Epithelial cell of prostate (primary cell): Measurements from ENCODE around the gene HDAC7.

Experiments used
- DNase-seq: peaks from one replicate; pipeline ENCODE4 v3.0.0-alpha.2; 2011; ENCODE audit warnings: low read depth, low spot score
- H3K27ac ChIP-seq: fragments of 450-650 bp; 2 replicates; pipeline ENCODE4 v1.5.1; 2017; ENCODE audit warnings: mild to moderate bottlenecking

The HDAC7 gene

DNA sequence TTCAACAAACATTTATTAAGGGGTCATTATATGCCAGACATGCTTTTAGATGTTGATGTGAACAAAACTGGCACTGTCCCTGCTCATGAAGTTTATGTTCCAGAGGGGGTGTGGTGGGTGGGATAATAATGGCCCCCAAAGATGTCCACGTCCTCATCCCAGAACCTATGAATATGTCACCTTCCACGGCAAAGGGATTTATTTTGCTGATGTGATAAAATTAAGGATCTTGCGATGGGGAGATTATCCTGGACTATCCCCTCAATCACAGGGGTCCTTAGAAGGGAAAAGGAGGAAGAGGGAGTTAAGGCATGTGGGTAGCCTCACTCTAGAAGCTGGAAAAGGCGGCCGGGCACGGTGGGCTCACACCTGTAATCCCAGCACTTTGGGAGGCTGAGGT, 48.4 kb downstream of the HDAC7 start:
- no peak overlapping the region for H3K27ac ChIP-seq
- DNase-seq: no peak

GRCh38 chr12:47770086-47770726, 49.5 kb downstream of the HDAC7 start:
- no peak for DNase-seq

DNA sequence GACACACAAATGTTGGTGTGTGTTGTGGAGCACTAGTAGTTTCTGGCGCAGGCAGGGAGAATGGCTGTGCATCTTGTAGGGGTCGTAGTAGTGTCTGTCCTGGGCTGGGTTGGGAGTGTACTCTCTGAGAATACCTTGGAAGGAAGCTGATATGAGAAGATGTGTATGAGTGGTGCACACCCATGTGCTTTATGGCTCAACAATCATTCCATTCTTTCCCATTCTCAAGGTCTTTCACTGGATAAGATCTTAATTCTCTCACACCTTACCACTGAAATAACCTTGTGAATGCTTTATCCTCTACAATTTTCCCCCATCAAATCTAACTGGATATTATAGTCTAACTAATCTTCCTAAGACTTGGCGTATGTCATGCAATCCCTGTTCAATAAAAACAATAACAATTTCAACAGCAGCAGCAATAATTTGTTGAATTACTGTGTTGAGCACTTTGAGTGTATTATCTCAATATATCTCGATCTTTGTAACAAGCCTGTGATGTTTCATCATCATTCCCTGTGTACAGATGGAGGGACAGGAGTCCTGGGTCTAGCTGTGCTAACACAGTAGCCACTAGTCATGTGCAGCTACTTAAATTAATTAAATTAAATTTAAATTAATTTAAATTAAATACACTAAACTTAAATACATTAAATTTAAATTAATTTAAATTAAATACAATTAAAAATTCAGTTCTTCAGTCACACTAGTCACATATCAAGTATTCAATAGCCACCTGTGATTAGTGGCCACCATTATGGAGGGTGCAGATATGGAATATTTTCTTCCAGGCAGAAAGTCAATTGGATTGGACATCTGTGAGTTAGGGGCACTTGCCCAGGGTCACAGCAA, 50.2 kb downstream of the HDAC7 start:
- DNase-seq: no peak

More at GRCh38 chr12:47770086-47770726, 49.5 kb downstream of the HDAC7 start:
- H3K27ac ChIP-seq: no peak overlapping the region

DNA sequence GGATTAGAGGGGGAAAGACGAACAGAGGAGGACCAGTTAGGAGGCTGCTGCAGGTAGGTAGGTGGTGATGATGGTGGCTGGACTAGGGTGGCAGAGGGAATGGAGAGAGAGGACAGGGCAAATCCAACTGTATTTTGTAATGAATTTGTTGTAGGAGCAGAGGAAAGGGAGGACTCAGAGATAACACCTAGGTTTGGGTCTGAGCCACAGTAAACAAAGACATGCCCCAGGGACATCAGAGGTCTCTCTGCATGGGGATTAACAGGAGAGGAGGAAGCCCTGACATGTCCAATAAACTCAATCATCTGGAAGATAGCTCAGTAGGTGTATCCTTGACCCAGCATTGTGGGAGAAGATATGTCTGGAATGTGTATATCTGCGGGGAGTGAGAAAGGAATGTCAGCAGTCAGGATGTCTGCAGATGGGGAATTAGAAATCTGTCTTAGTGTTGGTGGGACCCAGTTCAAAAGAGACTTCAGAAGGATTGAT, 51.3 kb downstream of the HDAC7 start:
- DNase-seq: no peak
- peak overlapping the region; percentile 60 for H3K27ac ChIP-seq

More for the DNA sequence above, 50.2 kb downstream of the HDAC7 start:
- peak overlapping the region; percentile 60 for H3K27ac ChIP-seq

GRCh38 chr12:47767216-47767724, 52.4 kb downstream of the HDAC7 start:
- peak overlapping the region; percentile 60 for H3K27ac ChIP-seq
- no peak for DNase-seq

- no peak overlapping the region for H3K27ac ChIP-seq
- DNase-seq: no peak
Observed at GRCh38 chr12:47766502-47767215, 53.0 kb downstream of the HDAC7 start.

DNA sequence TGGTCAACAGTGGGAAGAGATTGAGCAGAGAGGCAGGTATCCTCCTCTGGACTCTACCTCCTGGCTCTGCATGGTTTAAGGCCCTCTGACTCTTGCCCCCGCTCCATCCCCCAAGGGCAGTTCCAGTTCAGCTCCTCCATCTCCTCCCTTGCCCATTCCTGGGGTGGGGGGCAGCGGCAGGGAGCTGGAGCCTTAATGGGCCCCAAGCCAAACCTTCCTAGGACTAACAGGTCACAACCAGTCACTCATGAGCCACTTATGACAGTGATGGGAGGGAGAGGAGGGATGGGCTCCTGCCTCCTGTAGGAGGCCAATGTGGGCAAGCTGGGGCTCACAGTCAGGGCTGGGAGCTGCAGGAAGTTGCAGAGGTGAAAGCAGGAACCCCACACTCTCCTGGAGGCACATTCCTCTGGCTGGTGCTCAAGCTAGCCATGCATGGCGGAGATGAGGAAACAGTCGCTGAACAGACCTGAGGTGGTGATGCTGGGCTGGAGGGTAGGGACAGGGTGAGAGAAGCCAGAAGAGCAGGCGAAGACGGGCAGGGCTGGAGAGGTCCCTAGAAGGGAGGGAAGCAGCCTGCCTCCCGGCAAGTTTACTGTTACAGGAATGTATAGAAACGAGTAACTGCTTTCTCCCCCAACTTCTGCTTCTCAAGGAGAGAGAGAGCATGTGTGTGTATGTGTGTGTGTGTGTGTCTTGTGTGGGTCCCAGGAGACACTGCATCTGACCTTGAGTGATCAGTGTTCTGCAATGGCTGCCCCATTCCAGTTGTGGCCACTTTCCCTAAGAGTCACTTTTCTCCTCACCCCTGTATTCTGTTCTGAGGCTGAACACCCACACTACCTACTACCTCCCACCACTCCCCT, 56.0 kb downstream of the HDAC7 start:
- H3K27ac ChIP-seq: peak overlapping the region; percentile 74
- no peak for DNase-seq

DNA sequence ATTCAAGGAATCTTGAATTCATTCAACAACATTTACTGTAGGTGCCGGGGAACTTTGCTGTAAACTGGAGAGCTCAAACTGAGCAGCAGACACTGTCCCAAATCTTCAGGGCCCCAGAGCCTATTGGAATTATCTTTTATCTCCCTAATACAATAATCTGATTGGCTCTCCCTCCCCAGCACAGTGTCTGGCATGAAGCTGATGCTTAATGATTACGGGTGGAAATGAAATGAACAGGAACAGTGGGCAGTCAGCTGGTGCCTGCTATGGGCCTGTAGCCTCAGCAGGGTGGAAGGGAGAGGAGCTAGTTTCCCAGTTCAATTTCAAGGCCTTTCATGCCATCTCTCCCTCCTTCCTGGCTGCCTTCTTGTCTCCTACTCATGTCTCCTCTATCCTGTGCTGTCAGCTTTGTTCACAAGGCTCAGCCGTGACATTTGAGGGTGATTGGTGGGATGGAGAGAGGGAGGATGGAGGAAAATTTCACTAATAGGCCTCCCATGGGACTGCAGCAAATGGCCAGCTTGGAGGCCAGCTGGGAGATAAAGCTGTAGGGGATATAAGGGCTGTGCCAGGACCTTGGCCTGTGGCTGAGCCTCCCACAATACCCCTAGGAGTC, 56.7 kb downstream of the HDAC7 start:
- H3K27ac ChIP-seq: peak overlapping the region; percentile 74
- DNase-seq: no peak

DNA sequence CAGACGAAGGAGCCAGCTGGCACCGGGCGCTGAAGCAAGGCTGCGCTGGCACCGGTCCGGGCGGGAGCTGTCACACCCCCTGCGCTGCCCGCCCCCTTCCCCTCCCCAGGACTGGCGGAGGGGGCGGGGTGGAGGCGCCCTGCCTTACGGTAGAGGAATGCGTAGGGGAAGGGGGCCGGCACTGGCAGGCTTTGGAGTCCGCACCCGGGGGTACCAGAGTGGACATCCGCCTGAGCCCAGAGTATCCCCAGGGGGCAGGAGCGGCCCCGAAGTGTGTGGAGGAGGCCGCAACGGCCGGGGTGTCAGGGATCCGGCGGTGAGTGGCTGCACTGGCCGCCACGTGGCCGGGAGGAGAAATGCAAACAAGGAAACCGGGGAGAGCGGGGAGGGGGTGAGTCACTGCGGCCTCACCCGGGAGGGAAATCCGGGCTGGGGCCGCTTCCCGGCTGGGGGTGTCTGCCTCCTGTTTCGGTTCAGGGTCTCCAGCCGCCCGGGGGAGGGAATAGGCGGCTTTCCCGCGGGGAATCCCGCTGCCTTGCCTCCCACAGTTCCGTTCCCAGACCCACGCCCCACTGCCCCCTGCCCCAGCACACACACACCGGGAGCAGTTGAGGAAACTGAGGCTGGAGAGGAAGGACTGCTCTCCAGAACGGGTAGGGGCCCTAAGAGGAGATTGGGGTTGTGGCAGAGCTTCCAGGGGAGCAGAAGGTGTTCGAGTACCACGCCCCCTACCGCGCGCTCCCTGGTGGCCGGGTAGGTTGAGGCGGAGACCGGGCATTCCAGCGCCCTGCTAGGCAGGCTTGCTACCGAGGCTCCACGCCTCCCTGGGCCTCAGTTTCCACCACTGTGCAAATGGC, 60.6 kb downstream of the HDAC7 start, which contains the start of gene RAPGEF3:
Gene RAPGEF3, minus strand, starts transcription at position 47 of the 857 bp plus-strand sequence. CDS start 324 bp downstream, outside the sequence.
- H3K27ac ChIP-seq: peak within 1 kb of the TSS; percentile 78
- DNase-seq: peak; percentile 46

DNA sequence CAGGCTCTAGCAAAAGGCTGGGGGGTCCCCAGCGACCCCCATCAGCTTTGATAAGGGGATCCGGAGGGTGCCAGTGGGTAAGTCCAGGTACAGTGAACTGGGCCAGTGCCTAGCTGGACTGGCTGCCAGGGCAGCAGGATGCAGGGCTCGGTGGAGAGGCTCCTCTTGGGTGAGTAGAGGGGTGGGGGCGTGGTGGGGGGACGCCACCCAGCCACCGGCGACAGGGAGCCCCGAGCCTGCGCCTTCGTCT, 61.2 kb downstream of the HDAC7 start:
- peak overlapping the region; percentile 78 for H3K27ac ChIP-seq
- no peak for DNase-seq

- peak overlapping the region; percentile 78 for H3K27ac ChIP-seq
- no peak for DNase-seq
Observed at GRCh38 chr12:47757840-47758583, 61.7 kb downstream of the HDAC7 start.

DNA sequence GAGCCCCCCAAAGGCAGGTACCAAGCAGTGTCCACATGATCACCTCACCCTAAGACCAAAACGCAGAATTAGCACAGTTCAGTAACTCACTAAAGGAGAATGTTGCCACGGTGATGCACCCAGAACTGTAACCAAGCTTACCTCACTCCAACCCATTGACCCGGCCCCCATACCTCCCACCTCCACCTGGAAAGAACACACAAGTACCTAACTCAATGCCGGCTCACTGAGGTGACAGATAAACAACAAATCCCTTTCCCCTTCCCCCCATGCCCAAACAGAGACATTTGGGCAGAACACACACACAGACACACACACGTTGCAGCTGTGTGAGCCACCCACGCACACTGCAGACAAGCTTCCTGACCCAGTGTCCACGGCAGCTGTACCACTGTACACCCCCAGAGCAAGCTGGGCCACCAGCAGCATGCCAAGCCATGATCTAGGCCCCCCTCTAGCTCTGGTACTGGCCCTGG, 62.3 kb downstream of the HDAC7 start:
- no peak for DNase-seq
- peak overlapping the region; percentile 78 for H3K27ac ChIP-seq

DNA sequence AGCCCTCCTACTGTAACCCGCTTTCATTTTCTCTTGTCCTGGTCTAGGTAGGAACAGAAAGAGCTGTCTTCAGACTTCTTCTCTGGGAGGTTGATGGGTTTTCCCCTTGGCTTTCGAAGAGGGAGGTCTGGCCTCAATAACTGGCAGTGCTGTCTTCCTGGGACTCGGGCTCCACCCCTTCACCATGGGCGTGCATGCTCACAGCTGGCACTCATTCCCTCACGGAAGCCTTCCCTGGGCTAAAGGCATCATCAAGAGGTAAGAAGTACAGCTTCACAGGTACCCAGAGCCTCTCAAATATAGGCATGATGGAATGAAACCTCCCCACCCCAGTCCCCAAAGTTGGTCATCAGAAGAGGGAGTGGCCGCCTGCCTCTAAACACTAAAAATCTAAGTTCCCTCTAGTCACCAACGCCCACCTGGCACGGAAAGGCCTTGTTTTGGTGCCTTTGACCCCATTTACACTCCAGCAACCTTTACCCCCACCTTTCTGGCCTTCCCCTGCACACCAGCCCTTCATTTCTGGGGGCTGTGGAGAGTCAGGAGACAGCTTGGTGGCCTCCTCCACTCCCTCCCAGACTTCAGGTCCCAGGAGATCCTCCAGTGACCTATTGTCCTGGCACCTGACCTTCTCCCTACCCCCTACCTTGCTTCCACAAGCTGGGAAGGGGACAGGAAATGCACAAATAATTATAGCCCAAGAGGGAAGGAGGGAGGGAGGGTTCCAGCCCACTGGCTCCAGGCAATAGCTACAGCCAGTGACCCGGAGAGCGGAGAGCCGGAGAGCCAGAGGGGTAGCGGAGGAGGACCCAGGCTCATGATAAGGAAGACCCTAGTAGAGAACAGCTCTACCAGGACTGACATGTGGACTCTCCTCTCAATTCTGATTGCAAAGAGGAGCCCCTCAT, 63.8 kb downstream of the HDAC7 start:
- DNase-seq: no peak

GRCh38 chr12:47754881-47755280, 64.8 kb downstream of the HDAC7 start:
- H3K27ac ChIP-seq: peak overlapping the region; percentile 100
- DNase-seq: no peak

More for the DNA sequence above, 63.8 kb downstream of the HDAC7 start:
- H3K27ac ChIP-seq: peak overlapping the region; percentile 100

DNA sequence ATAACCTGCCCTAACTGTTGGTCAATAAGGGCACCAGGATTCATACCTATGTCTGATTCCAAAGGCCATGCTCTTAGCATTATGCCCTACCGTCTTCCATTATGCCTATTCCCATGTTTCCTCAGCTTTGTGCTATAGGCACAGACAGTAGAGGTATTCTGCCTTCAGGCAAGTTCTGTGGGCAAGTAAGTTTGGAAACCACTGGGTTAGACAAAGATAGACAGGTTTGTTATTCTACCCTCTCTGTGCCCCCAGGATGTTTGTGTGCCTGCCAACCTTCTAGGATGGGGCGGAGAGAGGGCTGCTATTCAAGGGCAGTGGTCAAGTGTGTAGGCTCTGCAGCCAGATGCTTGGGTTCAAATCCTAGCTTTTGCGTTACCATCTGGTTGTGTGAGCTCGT, 65.6 kb downstream of the HDAC7 start:
- no peak for DNase-seq
- H3K27ac ChIP-seq: peak overlapping the region; percentile 100
